COLO829 (cell line): ENCODE results near the gene TBC1D13.
"Not testable (repeated sequence)": the region's sequence is repeated elsewhere in the genome, so short reads cannot be mapped to it uniquely, and the experiment has no call there.

Experiments used
- DNase-seq: peaks from one replicate; pipeline ENCODE4 v3.0.0; 2012; ENCODE audit warnings: low spot score

TBC1D13 gene

GRCh38 chr9:128785427-128785826 is 1.6 kb upstream of the TBC1D13 start:
- no peak for DNase-seq

- DNase-seq: no peak
Observed at GRCh38 chr9:128787659-128788058, 606 bp downstream of the TBC1D13 start.

GRCh38 chr9:128788445-128788844 is 1.4 kb downstream of the TBC1D13 start:
- no peak for DNase-seq

- no peak for DNase-seq
Observed at GRCh38 chr9:128790536-128790935, 3.5 kb downstream of the TBC1D13 start.

GRCh38 chr9:128792134-128792533 is 5.1 kb downstream of the TBC1D13 start:
- no peak for DNase-seq

- DNase-seq: no peak
Observed at GRCh38 chr9:128792978-128793686, 6.1 kb downstream of the TBC1D13 start.

- not testable (repeated sequence) for DNase-seq
Observed at GRCh38 chr9:128794961-128795360, 7.9 kb downstream of the TBC1D13 start.

GRCh38 chr9:128798896-128799295 is 11.8 kb downstream of the TBC1D13 start:
- no peak for DNase-seq

- DNase-seq: no peak
Observed at GRCh38 chr9:128800061-128800460, 13.0 kb downstream of the TBC1D13 start.

GRCh38 chr9:128802482-128802881 is 15.4 kb downstream of the TBC1D13 start:
- DNase-seq: no peak

- no peak for DNase-seq
Observed at GRCh38 chr9:128805661-128806060, 18.6 kb downstream of the TBC1D13 start.

GRCh38 chr9:128807827-128808226 is 20.8 kb downstream of the TBC1D13 start:
- no peak for DNase-seq

GRCh38 chr9:128808543-128808942 is 21.5 kb downstream of the TBC1D13 start:
- DNase-seq: no peak

- no peak for DNase-seq
Observed at GRCh38 chr9:128809036-128809599, 22.1 kb downstream of the TBC1D13 start.

GRCh38 chr9:128809831-128810230 is 22.8 kb downstream of the TBC1D13 start:
- DNase-seq: no peak

- no peak for DNase-seq
Observed at GRCh38 chr9:128810873-128811272, 23.8 kb downstream of the TBC1D13 start.

GRCh38 chr9:128818099-128818838 is 31.2 kb downstream of the TBC1D13 start, which contains the start of gene ENDOG:
Gene ENDOG (plus strand): TSS chr9:128818500. CDS start chr9:128818685, 185 bp downstream.
- peak; percentile 100 for DNase-seq

GRCh38 chr9:128818839-128819715 is 32.0 kb downstream of the TBC1D13 start:
- DNase-seq: no peak

GRCh38 chr9:128819716-128820664 is 32.9 kb downstream of the TBC1D13 start:
- no peak for DNase-seq

- no peak for DNase-seq
Observed at GRCh38 chr9:128820665-128821583, 33.9 kb downstream of the TBC1D13 start.
